H9 (cell line): Measurements from ENCODE around the gene PHKG2. TPM values are rescaled to one million over a fixed set of nuclear protein-coding genes. Genes with fewer than 3 reads are reported as not detected.

Experiments used
- DNase-seq: peaks from one replicate; pipeline ENCODE4 v3.0.0-alpha.2; 2017
- H2AFZ ChIP-seq: one replicate; pipeline ENCODE4 v1.6.1; 2013; ENCODE audit warnings: mild to moderate bottlenecking, low read length, control low read depth, moderate library complexity
- H2AK5ac ChIP-seq: 2 replicates; pipeline ENCODE4 v1.6.1; 2013; ENCODE audit warnings: low read length, control low read depth, mixed read lengths; ENCODE audit not compliant: insufficient read length
- H2BK120ac ChIP-seq: one replicate; pipeline ENCODE4 v1.6.1; 2013; ENCODE audit warnings: low read depth, mild to moderate bottlenecking, low read length, control low read depth, inconsistent platforms; ENCODE audit not compliant: poor library complexity, severe bottlenecking
- H2BK12ac ChIP-seq: 2 replicates; pipeline ENCODE4 v1.6.1; 2013; ENCODE audit warnings: low read length, control low read depth, mixed read lengths, low read depth; ENCODE audit not compliant: insufficient read length
- H2BK15ac ChIP-seq: 2 replicates; pipeline ENCODE4 v1.6.1; 2013; ENCODE audit warnings: low read depth, low read length, control low read depth
- H2BK20ac ChIP-seq: one replicate; pipeline ENCODE4 v1.6.1; 2013; ENCODE audit warnings: low read depth, mild to moderate bottlenecking, low read length, control low read depth, inconsistent platforms; ENCODE audit not compliant: poor library complexity, severe bottlenecking
- H2BK5ac ChIP-seq: 2 replicates; pipeline ENCODE4 v1.6.1; 2013; ENCODE audit warnings: low read length, control low read depth, mixed read lengths; ENCODE audit not compliant: insufficient read length
- H3K14ac ChIP-seq: 2 replicates; pipeline ENCODE4 v1.6.1; 2013; ENCODE audit warnings: low read length, control low read depth; ENCODE audit not compliant: insufficient read depth
- H3K18ac ChIP-seq: 2 replicates; pipeline ENCODE4 v1.6.1; 2013; ENCODE audit warnings: low read depth, mild to moderate bottlenecking, mixed read lengths, low read length, control low read depth; ENCODE audit not compliant: insufficient read length
- H3K23ac ChIP-seq: 2 replicates; pipeline ENCODE4 v1.6.1; 2013; ENCODE audit warnings: low read length, control low read depth, mixed read lengths, low read depth; ENCODE audit not compliant: insufficient read length
- H3K23me2 ChIP-seq: 2 replicates; pipeline ENCODE4 v1.6.1; 2013; ENCODE audit warnings: low read depth, mild to moderate bottlenecking, mixed read lengths, low read length, control low read depth; ENCODE audit not compliant: insufficient read length, poor library complexity, severe bottlenecking
- H3K27ac ChIP-seq: 2 replicates; pipeline ENCODE4 v1.5.1; 2013; ENCODE audit warnings: low read length, control low read depth, mixed read lengths, low read depth; ENCODE audit not compliant: insufficient read length
- H3K27me3 ChIP-seq: 2 replicates; pipeline ENCODE4 v1.6.1; 2013; ENCODE audit warnings: low read length, control low read depth, inconsistent platforms; ENCODE audit not compliant: insufficient read depth
- H3K4ac ChIP-seq: 2 replicates; pipeline ENCODE4 v1.6.1; 2013; ENCODE audit warnings: low read depth, mild to moderate bottlenecking, control low read depth, inconsistent platforms, low read length, moderate library complexity
- H3K4me1 ChIP-seq: 2 replicates; pipeline ENCODE4 v1.6.1; 2013; ENCODE audit warnings: low read length, control low read depth, inconsistent platforms; ENCODE audit not compliant: insufficient read depth
- H3K4me2 ChIP-seq: 2 replicates; pipeline ENCODE4 v1.6.1; 2013; ENCODE audit warnings: low read length, control low read depth, mixed read lengths; ENCODE audit not compliant: insufficient read length, insufficient read depth
- H3K56ac ChIP-seq: 2 replicates; pipeline ENCODE4 v1.6.1; 2013; ENCODE audit warnings: low read depth, mild to moderate bottlenecking, mixed read lengths, low read length, control low read depth; ENCODE audit not compliant: insufficient read length
- H3K79me1 ChIP-seq: 2 replicates; pipeline ENCODE4 v1.6.1; 2013; ENCODE audit warnings: low read depth, mild to moderate bottlenecking, moderate library complexity, low read length, control low read depth, inconsistent platforms; ENCODE audit not compliant: insufficient read depth, poor library complexity, severe bottlenecking
- H3K79me2 ChIP-seq: 2 replicates; pipeline ENCODE4 v1.6.1; 2013; ENCODE audit warnings: low read length, control low read depth, inconsistent platforms; ENCODE audit not compliant: insufficient read depth
- H3K9ac ChIP-seq: 2 replicates; pipeline ENCODE4 v1.6.1; 2013; ENCODE audit warnings: low read length, control low read depth, mixed read lengths; ENCODE audit not compliant: insufficient read length; ENCODE audit errors: extremely low read depth
- H3K9me3 ChIP-seq: one replicate; pipeline ENCODE4 v1.6.1; 2013; ENCODE audit warnings: low read depth, low read length, inconsistent platforms; ENCODE audit not compliant: control insufficient read depth
- H3T11ph ChIP-seq: one replicate; pipeline ENCODE4 v1.6.1; 2013; ENCODE audit warnings: mild to moderate bottlenecking, low read length, control low read depth, inconsistent platforms
- H4K20me1 ChIP-seq: one replicate; pipeline ENCODE4 v1.6.1; 2013; ENCODE audit not compliant: control insufficient read depth, insufficient read length, insufficient read depth
- H4K5ac ChIP-seq: 2 replicates; pipeline ENCODE4 v1.6.1; 2013; ENCODE audit warnings: low read depth, mild to moderate bottlenecking, mixed read lengths, low read length, control low read depth; ENCODE audit not compliant: insufficient read length
- H4K8ac ChIP-seq: replicated peaks from 2 replicates; pipeline ENCODE4 v1.6.1; 2013; ENCODE audit warnings: low read length, control low read depth, mixed read lengths, low read depth; ENCODE audit not compliant: insufficient read length
- H4K91ac ChIP-seq: 2 replicates; pipeline ENCODE4 v1.6.1; 2013; ENCODE audit warnings: low read depth, mild to moderate bottlenecking, moderate library complexity, mixed read lengths, low read length, control low read depth; ENCODE audit not compliant: insufficient read length
- H3K27ac Mint-ChIP-seq, 3 experiments: 2 replicates in 2 of 3; 3 replicates in 1 of 3; pipeline ENCODE4 v1.8.0; 2020 to 2021; ENCODE audit warnings: mixed read lengths in 3 of 3, mild to moderate bottlenecking in 1 of 3, moderate library complexity in 1 of 3
- H3K27me3 Mint-ChIP-seq: 2 replicates; pipeline ENCODE4 v1.8.0; 2021; ENCODE audit warnings: low read depth, mild to moderate bottlenecking, moderate library complexity, mixed read lengths
- H3K36me3 Mint-ChIP-seq, 3 experiments: 2 replicates in 2 of 3; 3 replicates in 1 of 3; pipeline ENCODE4 v1.8.0; 2020 to 2021; ENCODE audit warnings: low read depth in 3 of 3, mixed read lengths in 3 of 3; ENCODE audit not compliant: insufficient read depth in 1 of 3
- H3K4me1 Mint-ChIP-seq, 2 experiments: 2 replicates each; pipeline ENCODE4 v1.8.0; 2020; ENCODE audit warnings: mixed read lengths in 2 of 2
- H3K4me3 Mint-ChIP-seq, 2 experiments: 2 replicates in 1 of 2; 3 replicates in 1 of 2; pipeline ENCODE4 v1.8.0; 2020 to 2021; ENCODE audit warnings: mild to moderate bottlenecking in 2 of 2, mixed read lengths in 2 of 2, moderate library complexity in 1 of 2
- H3K9me3 Mint-ChIP-seq, 2 experiments: 2 replicates in 1 of 2; 3 replicates in 1 of 2; pipeline ENCODE4 v1.8.0; 2020; ENCODE audit warnings: mild to moderate bottlenecking in 2 of 2, mixed read lengths in 2 of 2, moderate library complexity in 1 of 2
- CTCF ChIP-seq: fragments of 200-600 bp; sonication (generic); conservative IDR thresholded peaks from 3 replicates; pipeline ENCODE4 v1.8.0; 2021; ENCODE audit warnings: antibody characterized with exemption, mild to moderate bottlenecking
- WGBS: extraction: QIAGEN DNeasy Blood & Tissue Kit; methylation state at CpG from one replicate; pipeline ENCODE4 v1.1.7; 2013; ENCODE audit warnings: missing lambda C conversion rate, low lambda C conversion rate, mixed read lengths; ENCODE audit not compliant: insufficient read length; ENCODE audit errors: extremely low coverage; 5-methylcytosine and 5-hydroxymethylcytosine counted together
- total RNA-seq: library from RNA; stranded (reverse); gene quantifications from 2 replicates; pipeline ENCODE4 v1.2.1, GENCODE V29; 2021

PHKG2 gene
- total RNA-seq, 1 experiment from 2014 or later, result 46.6 TPM

GRCh38 chr16:30720694-30721093 is 27.5 kb upstream of the PHKG2 start:
- no peaks in the 10 kb centered on the region for H3K79me2 ChIP-seq
- no peak overlapping the region for H2BK15ac ChIP-seq
- H4K8ac ChIP-seq, result no peak overlapping the region
- no peak overlapping the region for H3K56ac ChIP-seq
- H3K27ac ChIP-seq, result no peak overlapping the region
- no peak for TF ChIP-seq CTCF
- H2BK120ac ChIP-seq, result no peak overlapping the region
- Mint-ChIP-seq H3K36me3 (peaks cover 69 to 91% (median 72%) of the 10 kb centered on the region in 3 experiments), H3K27ac (no peak overlapping the region), H3K4me1 (no peaks in the 10 kb centered on the region), H3K4me3 (no peak overlapping the region), H3K27me3 (no peaks in the 10 kb centered on the region), H3K9me3 (no peaks in the 10 kb centered on the region; a peak in 1 of 5 replicates)
- H2BK12ac ChIP-seq, result no peak overlapping the region
- H3K9ac ChIP-seq, result no peak overlapping the region
- no CpG with 5 or more reads among the region's 9 CpGs for WGBS
- DNase-seq, result no peak
- no peak overlapping the region for H3K14ac ChIP-seq
- H3K4me2 ChIP-seq, result no peak overlapping the region
- H3K4ac ChIP-seq, result no peak overlapping the region
- no peaks in the 10 kb centered on the region for H3K27me3 ChIP-seq
- no peak overlapping the region for H2BK5ac ChIP-seq
- no peak overlapping the region for H2AFZ ChIP-seq
- H2BK20ac ChIP-seq, result no peak overlapping the region
- H3K23ac ChIP-seq, result no peak overlapping the region
- no peak overlapping the region for H3T11ph ChIP-seq
- no peaks in the 10 kb centered on the region for H3K23me2 ChIP-seq
- no peak overlapping the region for H3K18ac ChIP-seq
- H4K5ac ChIP-seq, result no peak overlapping the region
- H2AK5ac ChIP-seq, result no peak overlapping the region
- H3K9me3 ChIP-seq, result no peaks in the 10 kb centered on the region
- H3K4me1 ChIP-seq, result no peaks in the 10 kb centered on the region
- H4K91ac ChIP-seq, result no peak overlapping the region
- no peaks in the 10 kb centered on the region for H4K20me1 ChIP-seq
- no peaks in the 10 kb centered on the region for H3K79me1 ChIP-seq
